SH-SY5Y (cell line): ENCODE data around the gene ZNF180.

Experiments
- GATA2 ChIP-seq: IDR thresholded peaks from 2 replicates; pipeline ENCODE4 v1.6.1; 2011; ENCODE audit warnings: mild to moderate bottlenecking, low read depth, low read length
- GATA3 ChIP-seq: IDR thresholded peaks from 2 replicates; pipeline ENCODE4 v1.6.1; 2011; ENCODE audit warnings: low read depth, mild to moderate bottlenecking, low read length, moderate library complexity

GRCh38 chr19:44435441-44435840, 64.9 kb downstream of the ZNF180 start:
- TF ChIP-seq GATA2 = no peak
- no peak for TF ChIP-seq GATA3
